T-helper 9 cell (primary cell): Measurements from ENCODE around the gene ZC3H15.
A peak's percentile ranks its signal among the peaks of the same experiment; 100 is the strongest.
"Not testable (repeated sequence)": the region's sequence is repeated elsewhere in the genome, so short reads cannot be mapped to it uniquely, and the experiment has no call there.

Experiments used
- DNase-seq: peaks from one replicate; pipeline ENCODE4 v3.0.0-alpha.2; 2020
- total RNA-seq, 2 donors: gene quantifications; one replicate each; lab custom pipeline; 2026; lab: John Stamatoyannopoulos, UW

The ZC3H15 gene
- 120 to 175 reads per million in 2 donors for total RNA-seq

- DNase-seq = peak; percentile 93
Measured at GRCh38 chr2:186485871-186486650, at the start of gene ZC3H15. ZC3H15 (plus strand) TSS chr2:186486260; CDS start chr2:186486383, 123 bp downstream.

GRCh38 chr2:186437719-186438118 is 48.3 kb upstream of the ZC3H15 start:
- DNase-seq = no peak

- DNase-seq = not testable (repeated sequence)
Measured at GRCh38 chr2:186439673-186440095, 46.4 kb upstream of the ZC3H15 start.

GRCh38 chr2:186440506-186440905 is 45.6 kb upstream of the ZC3H15 start:
- DNase-seq = no peak

GRCh38 chr2:186442885-186443284 is 43.2 kb upstream of the ZC3H15 start:
- no peak for DNase-seq

- no peak for DNase-seq
Measured at GRCh38 chr2:186443851-186444250, 42.2 kb upstream of the ZC3H15 start.

GRCh38 chr2:186445506-186445905 is 40.6 kb upstream of the ZC3H15 start:
- DNase-seq = no peak

GRCh38 chr2:186455613-186456012 is 30.4 kb upstream of the ZC3H15 start:
- DNase-seq = no peak

- DNase-seq = no peak
Measured at GRCh38 chr2:186456941-186457340, 29.1 kb upstream of the ZC3H15 start.

- no peak for DNase-seq
Measured at GRCh38 chr2:186457908-186458307, 28.2 kb upstream of the ZC3H15 start.

- DNase-seq = no peak
Measured at GRCh38 chr2:186459009-186459408, 27.1 kb upstream of the ZC3H15 start.

- no peak for DNase-seq
Measured at GRCh38 chr2:186460465-186460864, 25.6 kb upstream of the ZC3H15 start.

- DNase-seq = no peak
Measured at GRCh38 chr2:186466743-186467142, 19.3 kb upstream of the ZC3H15 start.

GRCh38 chr2:186467421-186467820 is 18.6 kb upstream of the ZC3H15 start:
- DNase-seq = no peak

- not testable (repeated sequence) for DNase-seq
Measured at GRCh38 chr2:186472722-186473493, 13.2 kb upstream of the ZC3H15 start.

GRCh38 chr2:186474239-186474638 is 11.8 kb upstream of the ZC3H15 start:
- DNase-seq = not testable (repeated sequence)

- DNase-seq = no peak
Measured at GRCh38 chr2:186477790-186478189, 8.3 kb upstream of the ZC3H15 start.

- no peak for DNase-seq
Measured at GRCh38 chr2:186480991-186481390, 5.1 kb upstream of the ZC3H15 start.

GRCh38 chr2:186484062-186484735 is 1.9 kb upstream of the ZC3H15 start:
- no peak for DNase-seq

GRCh38 chr2:186485576-186485870 is 537 bp upstream of the ZC3H15 start:
- no peak for DNase-seq

- DNase-seq = no peak
Measured at GRCh38 chr2:186486651-186487647, 889 bp downstream of the ZC3H15 start.

GRCh38 chr2:186493564-186494085 is 7.6 kb downstream of the ZC3H15 start:
- DNase-seq = no peak
